B cell (primary cell): ENCODE results near the gene HABP4. TPM values are rescaled to one million over a fixed set of nuclear protein-coding genes. Genes with fewer than 3 reads are reported as not detected.

ENCODE experiments used
- ATAC-seq: fragments of 200-7000 bp; cut with Tn5 transposase; one replicate; pipeline ENCODE4 v1.10.0; 2021; ENCODE audit warnings: low read depth, mild to moderate bottlenecking, moderate number of reproducible peaks, moderate library complexity
- CTCF ChIA-PET: fragments of 350-600 bp; sonication (Branson Sonifier 250); formaldehyde crosslinking; loops from one replicate; lab custom pipeline; 2021; ENCODE audit warnings: antibody characterized with exemption, inconsistent platforms; lab: Charles Lee
- POLR2A ChIA-PET: fragments of 350-600 bp; sonication (Branson Sonifier 250); formaldehyde crosslinking; loops from one replicate; lab custom pipeline; 2021; ENCODE audit warnings: antibody characterized with exemption; lab: Charles Lee
- DNase-seq: peaks from one replicate; pipeline ENCODE4 v3.0.0; 2013
- H2AFZ ChIP-seq: 2 replicates; pipeline ENCODE4 v1.6.1; 2012; ENCODE audit warnings: mild to moderate bottlenecking, low read depth, low read length; ENCODE audit not compliant: insufficient read depth, poor library complexity, severe bottlenecking
- H3K27ac ChIP-seq, 2 donors: 1 replicate in 1 of 2; 2 replicates in 1 of 2; pipeline ENCODE4 v1.5.1; 2012 to 2013; ENCODE audit warnings: low read length in 2 of 2, mild to moderate bottlenecking in 2 of 2, moderate library complexity in 1 of 2
- H3K27me3 ChIP-seq, 4 experiments: fragments of 200-600 bp in 1 of 4; sonication (generic) in 1 of 4; replicated peaks in 1 of 4; 1 replicate in 2 of 4; 2 replicates in 2 of 4; pipeline versions ENCODE4 v1.6.1 to v1.7.0; 2013 to 2016; ENCODE audit warnings: low read length in 3 of 4, mild to moderate bottlenecking in 2 of 4, mixed read lengths in 1 of 4, moderate library complexity in 1 of 4; ENCODE audit not compliant: insufficient read depth in 4 of 4, control insufficient read depth in 3 of 4; ENCODE audit errors: control extremely low read depth in 1 of 4
- H3K36me3 ChIP-seq, 2 experiments: replicated peaks in 1 of 2; 1 replicate in 1 of 2; 2 replicates in 1 of 2; pipeline versions ENCODE4 v1.6.1 to v1.7.1; 2013; ENCODE audit warnings: low read length in 1 of 2; ENCODE audit not compliant: insufficient read depth in 2 of 2, control insufficient read depth in 1 of 2; ENCODE audit errors: control extremely low read depth in 1 of 2, extremely low read depth in 1 of 2
- H3K4me1 ChIP-seq, 2 donors: fragments of 200-600 bp in 1 of 2; sonication (generic) in 1 of 2; 1 replicate in 1 of 2; 2 replicates in 1 of 2; pipeline versions ENCODE4 v1.5.1 to v1.6.1; 2013 to 2017; ENCODE audit warnings: low read length in 2 of 2; ENCODE audit not compliant: control insufficient read depth in 2 of 2, insufficient read depth in 2 of 2
- H3K4me2 ChIP-seq: replicated peaks from 2 replicates; pipeline ENCODE3; 2012; ENCODE audit warnings: mild to moderate bottlenecking, low read depth, low read length; ENCODE audit not compliant: poor library complexity, severe bottlenecking
- H3K4me3 ChIP-seq, 5 experiments: fragments of 200-600 bp in 1 of 5; sonication (generic) in 1 of 5; 1 replicate in 3 of 5; 2 replicates in 2 of 5; pipeline versions ENCODE4 v1.5.1 to v1.7.0; 2011 to 2016; ENCODE audit warnings: low read length in 4 of 5, mild to moderate bottlenecking in 4 of 5, low read depth in 2 of 5, control low read depth in 1 of 5, moderate library complexity in 1 of 5; ENCODE audit not compliant: insufficient read depth in 1 of 5; ENCODE audit errors: control extremely low read depth in 1 of 5, extremely low read depth in 1 of 5
- H3K79me2 ChIP-seq: fragments of 200-600 bp; sonication (generic); one replicate; pipeline ENCODE4 v1.6.0; 2016; ENCODE audit warnings: low read length; ENCODE audit not compliant: control insufficient read depth, insufficient read depth
- H3K9ac ChIP-seq: fragments of 200-600 bp; sonication (generic); 2 replicates; pipeline ENCODE4 v1.6.1; 2017; ENCODE audit warnings: mild to moderate bottlenecking, low read length, moderate library complexity
- H3K9me3 ChIP-seq, 3 donors: one replicate each; pipeline versions ENCODE4 v1.6.1 to v1.7.1; 2013; ENCODE audit warnings: low read length in 2 of 3; ENCODE audit not compliant: control insufficient read depth in 2 of 3, insufficient read depth in 1 of 3; ENCODE audit errors: control extremely low read depth in 1 of 3
- H4K20me1 ChIP-seq: 2 replicates; pipeline ENCODE4 v1.6.0; 2012; ENCODE audit warnings: mild to moderate bottlenecking, low read length; ENCODE audit not compliant: insufficient read depth, control insufficient read depth, poor library complexity, severe bottlenecking
- H3K27ac Mint-ChIP-seq: one replicate; pipeline ENCODE4 v1.8.0; 2021; ENCODE audit warnings: mixed read lengths
- H3K27me3 Mint-ChIP-seq: one replicate; pipeline ENCODE4 v1.8.0; 2021; ENCODE audit warnings: mixed read lengths
- H3K4me1 Mint-ChIP-seq: one replicate; pipeline ENCODE4 v1.8.0; 2021; ENCODE audit warnings: mixed read lengths
- H3K4me3 Mint-ChIP-seq: one replicate; pipeline ENCODE4 v1.8.0; 2021; ENCODE audit warnings: mixed read lengths
- H3K9me3 Mint-ChIP-seq: one replicate; pipeline ENCODE4 v1.8.0; 2022; ENCODE audit warnings: mixed read lengths; ENCODE audit not compliant: insufficient read depth
- EZH2 ChIP-seq: IDR thresholded peaks from 2 replicates; pipeline ENCODE4 v1.6.1; 2012; ENCODE audit warnings: borderline replicate concordance, low read depth, mild to moderate bottlenecking, moderate library complexity, low read length; ENCODE audit not compliant: insufficient read depth, poor library complexity, severe bottlenecking
- WGBS: methylation state at CpG from one replicate; pipeline ENCODE4 v1.1.5; 2013; ENCODE audit warnings: missing lambda C conversion rate; ENCODE audit not compliant: insufficient coverage; 5-methylcytosine and 5-hydroxymethylcytosine counted together
- intact Hi-C: fragments of 100-400 bp; cut with micrococcal nuclease; formaldehyde crosslinking; loops from one replicate; pipeline ENCODE4 v1.10.0; 2022
- polyA plus RNA-seq: library from polyadenylated mRNA; depleted of rRNA; stranded (reverse); fragments of >200 nt; gene quantifications from 2 replicates; pipeline ENCODE4 v1.2.3, GENCODE V29; 2012
- total RNA-seq, 2 donors: library from RNA; stranded (reverse); fragments of 120-200 nt in 1 of 2; gene quantifications; 1 replicate in 1 of 2; 2 replicates in 1 of 2; pipeline versions ENCODE4 v1.2.3 to v1.2.4, GENCODE V29; 2013 to 2022
- TF ChIP-seq, protein P1 (sequence below): fragments of 200-600 bp; IDR thresholded peaks from one replicate; pipeline ENCODE4 v1.8.0; 2022; ENCODE audit warnings: antibody characterized with exemption, mild to moderate bottlenecking

The HABP4 gene
- total and polyA plus RNA-seq, 2 donors (not counting 1 experiment from before 2014, with no cell fraction given): 3.3 to 15.0 TPM

DNA sequence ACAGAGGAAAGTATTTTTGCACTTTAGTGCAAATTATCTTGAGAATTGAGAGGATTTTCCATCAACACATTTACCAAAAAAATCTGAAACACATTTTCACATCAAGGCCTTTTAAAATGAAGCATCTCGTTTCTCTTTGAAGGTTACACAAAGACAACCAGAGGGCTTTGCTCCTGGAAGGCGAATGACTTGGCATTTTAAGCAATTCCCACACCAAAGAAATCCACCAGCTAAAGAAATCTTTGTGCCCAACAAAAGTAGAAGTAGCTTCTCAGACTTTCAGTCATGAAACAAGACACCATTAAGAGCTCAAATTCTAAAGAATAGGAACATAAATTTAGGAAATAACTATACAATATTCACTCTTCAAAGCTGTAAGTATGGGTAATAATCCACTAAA is 59.9 kb downstream of the HABP4 start:
- TF ChIP-seq, protein P1, sequence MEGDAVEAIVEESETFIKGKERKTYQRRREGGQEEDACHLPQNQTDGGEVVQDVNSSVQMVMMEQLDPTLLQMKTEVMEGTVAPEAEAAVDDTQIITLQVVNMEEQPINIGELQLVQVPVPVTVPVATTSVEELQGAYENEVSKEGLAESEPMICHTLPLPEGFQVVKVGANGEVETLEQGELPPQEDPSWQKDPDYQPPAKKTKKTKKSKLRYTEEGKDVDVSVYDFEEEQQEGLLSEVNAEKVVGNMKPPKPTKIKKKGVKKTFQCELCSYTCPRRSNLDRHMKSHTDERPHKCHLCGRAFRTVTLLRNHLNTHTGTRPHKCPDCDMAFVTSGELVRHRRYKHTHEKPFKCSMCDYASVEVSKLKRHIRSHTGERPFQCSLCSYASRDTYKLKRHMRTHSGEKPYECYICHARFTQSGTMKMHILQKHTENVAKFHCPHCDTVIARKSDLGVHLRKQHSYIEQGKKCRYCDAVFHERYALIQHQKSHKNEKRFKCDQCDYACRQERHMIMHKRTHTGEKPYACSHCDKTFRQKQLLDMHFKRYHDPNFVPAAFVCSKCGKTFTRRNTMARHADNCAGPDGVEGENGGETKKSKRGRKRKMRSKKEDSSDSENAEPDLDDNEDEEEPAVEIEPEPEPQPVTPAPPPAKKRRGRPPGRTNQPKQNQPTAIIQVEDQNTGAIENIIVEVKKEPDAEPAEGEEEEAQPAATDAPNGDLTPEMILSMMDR: no peak
- TF ChIP-seq EZH2: no peak
- CTCF ChIA-PET: no interaction called here

DNA sequence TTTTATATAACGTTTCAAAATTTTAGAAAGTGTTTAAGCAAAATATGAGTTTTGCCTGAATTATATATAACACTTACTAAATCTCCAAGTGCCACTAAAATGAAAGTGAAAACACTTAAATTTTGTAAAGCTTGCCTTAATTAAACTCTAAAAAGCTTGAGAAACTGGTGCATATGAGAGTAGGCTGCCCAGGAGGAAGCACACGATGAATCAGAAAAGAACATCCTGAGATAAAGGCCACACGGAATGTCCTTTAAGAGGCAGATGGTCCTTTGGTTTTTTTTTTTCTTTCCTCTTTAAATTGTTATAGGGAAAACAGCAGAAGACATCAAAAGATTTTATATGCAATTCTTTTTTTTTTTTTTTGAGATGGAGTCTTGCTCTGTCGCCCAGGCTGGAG is 60.3 kb downstream of the HABP4 start:
- intact Hi-C loops: no loop called here
- CTCF ChIA-PET: no interaction called here

More for the DNA sequence above, 59.9 kb downstream of the HABP4 start:
- Histone ChIP-seq H3K36me3 (no peaks in the 10 kb centered on the region), H3K27me3 (no peaks in the 10 kb centered on the region), H3K9ac (no peak overlapping the region), H3K9me3 (no peaks in the 10 kb centered on the region), H3K4me1 (no peaks in the 10 kb centered on the region), H2AFZ (no peak overlapping the region), H3K27ac (no peak overlapping the region), H3K4me3 (no peak overlapping the region), H4K20me1 (no peaks in the 10 kb centered on the region), H3K4me2 (no peak overlapping the region), H3K79me2 (no peaks in the 10 kb centered on the region)
- no peak for DNase-seq
- POLR2A ChIA-PET: no interaction called here
- Mint-ChIP-seq H3K9me3 (no peaks in the 10 kb centered on the region), H3K27ac (no peak overlapping the region), H3K27me3 (no peaks in the 10 kb centered on the region), H3K4me3 (no peak overlapping the region), H3K4me1 (no peaks in the 10 kb centered on the region)
- intact Hi-C loops: no loop called here
- 38% methylated on average over 1 of the region's 2 CpGs for WGBS
- ATAC-seq: no peak

More for the DNA sequence above, 60.3 kb downstream of the HABP4 start:
- Histone ChIP-seq H3K9ac (no peak overlapping the region), H3K79me2 (no peaks in the 10 kb centered on the region), H3K9me3 (no peaks in the 10 kb centered on the region), H3K36me3 (no peaks in the 10 kb centered on the region), H2AFZ (no peak overlapping the region), H3K4me3 (no peak overlapping the region), H3K4me2 (no peak overlapping the region), H3K27ac (no peak overlapping the region), H4K20me1 (no peaks in the 10 kb centered on the region), H3K27me3 (no peaks in the 10 kb centered on the region), H3K4me1 (no peaks in the 10 kb centered on the region)
- Mint-ChIP-seq H3K4me3 (no peak overlapping the region), H3K27me3 (no peaks in the 10 kb centered on the region), H3K4me1 (no peaks in the 10 kb centered on the region), H3K27ac (no peak overlapping the region), H3K9me3 (no peaks in the 10 kb centered on the region)
- POLR2A ChIA-PET: no interaction called here
- DNase-seq (no peak), ATAC-seq (no peak)
- WGBS: no CpG with 5 or more reads among the region's 4 CpGs
- TF ChIP-seq, protein P1: no peak
